ENCODE measurements around the gene RTKN.
A peak's percentile ranks its signal among the peaks of the same experiment; 100 is the strongest.
"Not testable (repeated sequence)": the region's sequence is repeated elsewhere in the genome, so short reads cannot be mapped to it uniquely, and the experiment has no call there.

Gene RTKN

GRCh38 chr2:74441690-74442482 is at the start of gene RTKN:
Gene RTKN, minus strand, starts transcription at chr2:74441937. Its CDS starts 121 bp downstream, at chr2:74441816.
- peak within 1 kb of the TSS; percentile 68 for H3K4me3 ChIP-seq (ENCODE audit: low read depth, low read length)
- TF ChIP-seq, protein P1, sequence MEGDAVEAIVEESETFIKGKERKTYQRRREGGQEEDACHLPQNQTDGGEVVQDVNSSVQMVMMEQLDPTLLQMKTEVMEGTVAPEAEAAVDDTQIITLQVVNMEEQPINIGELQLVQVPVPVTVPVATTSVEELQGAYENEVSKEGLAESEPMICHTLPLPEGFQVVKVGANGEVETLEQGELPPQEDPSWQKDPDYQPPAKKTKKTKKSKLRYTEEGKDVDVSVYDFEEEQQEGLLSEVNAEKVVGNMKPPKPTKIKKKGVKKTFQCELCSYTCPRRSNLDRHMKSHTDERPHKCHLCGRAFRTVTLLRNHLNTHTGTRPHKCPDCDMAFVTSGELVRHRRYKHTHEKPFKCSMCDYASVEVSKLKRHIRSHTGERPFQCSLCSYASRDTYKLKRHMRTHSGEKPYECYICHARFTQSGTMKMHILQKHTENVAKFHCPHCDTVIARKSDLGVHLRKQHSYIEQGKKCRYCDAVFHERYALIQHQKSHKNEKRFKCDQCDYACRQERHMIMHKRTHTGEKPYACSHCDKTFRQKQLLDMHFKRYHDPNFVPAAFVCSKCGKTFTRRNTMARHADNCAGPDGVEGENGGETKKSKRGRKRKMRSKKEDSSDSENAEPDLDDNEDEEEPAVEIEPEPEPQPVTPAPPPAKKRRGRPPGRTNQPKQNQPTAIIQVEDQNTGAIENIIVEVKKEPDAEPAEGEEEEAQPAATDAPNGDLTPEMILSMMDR (conservative IDR thresholded peaks at IDR 0.05; ENCODE audit: low read depth, low read length) = peak; percentile 3
- DNase-seq (ENCODE audit: low read depth) = no peak

DNA sequence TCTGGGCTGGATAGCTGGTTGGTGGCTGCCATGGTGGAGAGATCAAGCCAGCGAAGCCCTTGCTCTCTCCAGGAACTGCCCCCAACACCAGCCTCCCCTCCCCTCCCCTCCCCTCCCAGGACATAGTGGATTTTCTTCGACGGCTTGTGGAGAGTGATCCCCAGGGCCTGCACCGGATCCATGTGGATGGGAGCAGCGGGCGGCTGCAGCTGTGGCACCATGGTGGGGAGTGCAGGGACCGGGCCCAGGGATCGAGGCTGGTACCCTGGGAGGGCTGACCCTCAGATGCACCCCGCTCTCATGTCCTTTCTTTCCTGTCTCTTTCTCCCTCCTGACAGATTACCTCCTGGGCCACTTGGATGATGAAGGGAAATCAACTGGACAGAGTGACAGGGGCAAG is 48.2 kb upstream of the RTKN start:
- no peak for DNase-seq (ENCODE audit: low read depth)
- no peak overlapping the region for H3K4me3 ChIP-seq (ENCODE audit: low read depth, low read length)
- TF ChIP-seq, protein P1 (conservative IDR thresholded peaks at IDR 0.05; ENCODE audit: low read depth, low read length) = no peak

- H3K4me3 ChIP-seq (ENCODE audit: low read depth, low read length) = no peak overlapping the region
- TF ChIP-seq, protein P1 (conservative IDR thresholded peaks at IDR 0.05; ENCODE audit: low read depth, low read length) = no peak
- no peak for DNase-seq (ENCODE audit: low read depth)
Measured at GRCh38 chr2:74488643-74489481, 47.1 kb upstream of the RTKN start.

GRCh38 chr2:74486141-74486540 is 44.4 kb upstream of the RTKN start:
- H3K4me3 ChIP-seq (ENCODE audit: low read depth, low read length) = no peak overlapping the region

GRCh38 chr2:74483675-74484164 is 42.0 kb upstream of the RTKN start:
- peak overlapping the region; percentile 94 for H3K4me3 ChIP-seq (ENCODE audit: low read depth, low read length)
- not testable (repeated sequence) for DNase-seq (ENCODE audit: low read depth)

More at GRCh38 chr2:74486141-74486540, 44.4 kb upstream of the RTKN start:
- TF ChIP-seq, protein P1 (conservative IDR thresholded peaks at IDR 0.05; ENCODE audit: low read depth, low read length) = no peak
- DNase-seq (ENCODE audit: low read depth) = no peak

- TF ChIP-seq, protein P1 (conservative IDR thresholded peaks at IDR 0.05; ENCODE audit: low read depth, low read length) = peak; percentile 92
- peak; percentile 97 for DNase-seq (ENCODE audit: low read depth)
- peak within 1 kb of the TSS; percentile 94 for H3K4me3 ChIP-seq (ENCODE audit: low read depth, low read length)
Measured at GRCh38 chr2:74482801-74483674, 41.3 kb upstream of the RTKN start, which contains the start of the genes CCDC142 and TTC31. Gene CCDC142, minus strand, starts transcription at chr2:74482998. Its CDS starts 161 bp downstream, at chr2:74482837. Gene TTC31, plus strand, starts transcription at chr2:74483081. Its CDS starts 15 bp downstream, at chr2:74483096.

All from choroid plexus epithelial cell (primary cell).